GM21515 (cell line): ENCODE measurements around the gene SNED1.

Source experiments
- ATAC-seq: cut with Tn5 transposase; IDR thresholded peaks from one replicate; pipeline ENCODE4 v1.9.1; 2021; ENCODE audit not compliant: unreplicated experiment

The SNED1 gene

GRCh38 chr2:241123816-241124536 lies 125.6 kb downstream of the SNED1 start:
- ATAC-seq, result no peak

GRCh38 chr2:241125626-241126025 lies 127.2 kb downstream of the SNED1 start:
- no peak for ATAC-seq

DNA sequence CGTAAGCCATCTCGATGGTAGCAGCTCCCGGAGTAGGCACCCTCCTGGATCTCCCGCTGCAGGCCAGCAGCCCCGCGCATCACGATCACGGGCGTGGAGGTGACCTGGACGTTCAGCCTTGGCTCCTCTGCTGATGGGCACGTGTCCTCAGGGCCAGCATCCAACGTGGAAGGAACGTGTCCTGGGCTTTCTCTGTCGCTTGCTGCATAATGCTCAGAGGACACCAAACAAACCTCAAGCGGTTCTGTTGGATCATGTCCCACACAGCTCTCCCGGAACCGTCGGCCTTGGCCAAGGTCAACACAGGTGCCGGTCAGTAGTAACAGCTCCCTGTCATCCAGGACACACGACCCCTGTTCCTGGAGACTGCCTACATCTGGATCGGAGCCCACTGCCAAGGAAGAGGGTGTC lies 127.8 kb downstream of the SNED1 start:
- ATAC-seq, result no peak

DNA sequence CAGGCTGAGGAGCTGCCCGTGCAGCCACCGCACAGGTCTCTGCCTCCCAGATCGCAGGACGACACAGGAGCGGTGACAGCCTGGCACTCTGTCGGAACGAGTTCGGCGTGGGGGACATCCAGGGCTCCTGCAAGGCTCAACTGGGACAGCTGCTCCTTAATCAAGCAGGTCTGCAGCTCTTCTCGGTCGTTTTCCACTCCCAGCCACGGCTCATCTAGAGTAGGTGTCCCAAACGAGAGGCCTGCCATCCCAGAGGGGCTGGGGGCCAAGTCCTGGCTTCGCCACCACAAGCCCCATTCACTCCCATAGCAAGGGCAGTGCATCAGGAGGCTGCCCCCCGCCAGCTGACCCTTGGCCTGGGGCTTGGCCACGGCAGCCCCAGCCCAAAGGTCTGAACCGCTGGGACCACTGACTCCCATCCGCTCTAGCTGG lies 128.4 kb downstream of the SNED1 start:
- ATAC-seq, result no peak

- no peak for ATAC-seq
Measured at GRCh38 chr2:241128266-241128665, 129.8 kb downstream of the SNED1 start.

DNA sequence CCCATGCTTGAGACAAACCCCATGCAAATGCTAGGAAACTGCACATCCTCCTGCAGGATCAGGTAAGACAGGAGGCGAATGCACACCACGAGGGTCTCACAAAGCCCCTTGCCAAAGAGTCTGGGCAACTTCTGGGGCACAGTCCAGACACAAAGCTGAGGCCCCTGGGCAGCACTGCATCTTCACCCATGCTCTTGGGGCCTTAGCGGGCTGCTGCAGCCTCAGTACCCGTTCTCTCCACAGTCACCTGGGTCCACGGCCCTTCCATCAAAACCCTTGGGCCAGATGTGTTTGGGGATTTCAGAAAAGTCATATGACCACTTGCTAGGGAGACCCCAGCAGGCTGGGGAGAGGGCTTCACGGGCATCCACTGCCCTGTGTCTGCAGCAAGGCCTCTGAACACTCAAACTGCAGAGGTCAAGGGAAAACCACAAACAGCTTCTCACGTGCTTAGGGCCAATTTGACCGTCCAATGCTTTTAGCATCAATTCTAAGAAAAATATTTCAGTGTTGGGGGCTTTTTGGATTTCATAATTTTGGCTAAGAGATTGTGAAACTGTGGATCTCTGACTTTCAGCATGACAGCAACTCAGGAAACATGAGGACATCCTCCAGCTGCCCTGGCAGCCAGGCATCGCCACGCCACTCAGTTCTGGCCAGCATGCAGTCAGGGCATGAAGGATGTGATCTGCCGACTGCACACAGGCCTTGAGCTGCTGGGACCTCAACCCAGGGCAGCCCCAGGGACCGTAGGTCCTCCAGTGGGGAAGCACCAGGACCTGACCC lies 130.9 kb downstream of the SNED1 start:
- no peak for ATAC-seq

- ATAC-seq, result no peak
Measured at GRCh38 chr2:241130316-241130715, 131.9 kb downstream of the SNED1 start.

GRCh38 chr2:241131531-241131930 lies 133.1 kb downstream of the SNED1 start:
- ATAC-seq, result no peak

- no peak for ATAC-seq
Measured at GRCh38 chr2:241132538-241133435, 134.4 kb downstream of the SNED1 start.

DNA sequence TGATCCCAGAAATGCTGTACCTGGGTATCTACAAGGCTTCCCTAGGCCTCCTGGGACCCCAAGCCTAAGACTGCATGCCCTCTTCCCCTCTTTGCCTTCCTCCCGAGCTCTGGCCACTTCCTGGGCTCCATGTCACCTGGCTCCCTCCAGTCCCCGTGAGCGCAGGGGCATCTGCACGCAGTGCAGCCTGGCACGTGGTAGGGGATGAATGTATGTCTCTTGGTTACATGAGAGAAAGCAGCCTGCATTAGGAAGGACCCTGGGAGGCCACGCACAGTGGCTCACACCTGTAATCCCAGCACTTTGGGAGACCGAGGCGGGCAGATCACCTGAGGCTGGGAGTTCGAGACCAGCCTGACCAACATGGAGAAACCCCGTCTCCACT lies 135.0 kb downstream of the SNED1 start:
- no peak for ATAC-seq

- ATAC-seq, result no peak
Measured at GRCh38 chr2:241134711-241135110, 136.3 kb downstream of the SNED1 start.

GRCh38 chr2:241135737-241136136 lies 137.3 kb downstream of the SNED1 start:
- no peak for ATAC-seq

DNA sequence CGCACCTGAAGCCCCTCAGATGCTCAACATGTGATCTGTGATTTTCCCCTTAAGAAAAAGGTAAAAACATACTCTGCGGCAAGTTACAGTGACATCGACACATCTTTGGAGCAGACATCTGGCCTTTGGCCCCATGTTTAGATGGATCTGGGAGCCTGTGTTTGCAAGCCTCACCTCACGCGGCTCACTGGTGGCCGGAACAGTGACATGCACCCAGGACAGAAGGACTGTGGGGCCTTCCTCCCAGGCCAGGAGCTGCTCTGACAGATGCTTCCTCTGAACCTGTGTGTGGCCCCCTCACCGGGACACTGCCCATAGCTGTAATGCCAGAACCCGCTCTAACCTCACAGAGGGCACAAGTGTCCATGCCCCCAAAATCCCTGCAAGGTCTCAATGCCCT lies 137.8 kb downstream of the SNED1 start:
- no peak for ATAC-seq

DNA sequence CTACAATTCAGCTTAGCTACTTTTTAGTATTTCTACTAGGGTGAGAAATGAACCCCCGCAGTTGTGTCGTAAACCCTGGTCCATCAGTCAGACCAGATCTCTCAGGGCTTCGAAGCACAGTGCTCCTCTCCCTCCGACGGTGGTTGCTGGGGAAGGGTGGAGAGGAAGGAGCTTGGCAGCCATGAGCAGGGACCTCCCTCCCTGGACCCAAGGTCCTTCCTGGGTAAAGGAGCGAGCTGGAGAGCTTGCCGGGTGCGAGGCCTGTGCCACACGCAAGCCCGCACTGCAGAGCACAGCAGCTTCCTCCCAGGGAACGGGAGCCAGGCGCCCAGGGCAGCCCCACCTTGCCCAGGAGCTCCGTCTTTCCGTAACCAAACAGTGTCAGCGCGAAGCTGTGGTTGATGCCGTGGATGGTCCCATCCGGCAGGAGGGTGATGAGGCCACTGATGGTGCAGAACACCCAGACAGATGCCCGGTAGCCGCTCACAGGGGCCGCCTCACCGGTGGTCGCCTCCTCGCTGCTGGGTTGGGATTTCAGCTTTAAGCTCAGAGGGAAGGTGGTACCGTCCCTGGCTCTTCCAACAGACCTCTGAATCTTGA lies 138.3 kb downstream of the SNED1 start:
- no peak for ATAC-seq

DNA sequence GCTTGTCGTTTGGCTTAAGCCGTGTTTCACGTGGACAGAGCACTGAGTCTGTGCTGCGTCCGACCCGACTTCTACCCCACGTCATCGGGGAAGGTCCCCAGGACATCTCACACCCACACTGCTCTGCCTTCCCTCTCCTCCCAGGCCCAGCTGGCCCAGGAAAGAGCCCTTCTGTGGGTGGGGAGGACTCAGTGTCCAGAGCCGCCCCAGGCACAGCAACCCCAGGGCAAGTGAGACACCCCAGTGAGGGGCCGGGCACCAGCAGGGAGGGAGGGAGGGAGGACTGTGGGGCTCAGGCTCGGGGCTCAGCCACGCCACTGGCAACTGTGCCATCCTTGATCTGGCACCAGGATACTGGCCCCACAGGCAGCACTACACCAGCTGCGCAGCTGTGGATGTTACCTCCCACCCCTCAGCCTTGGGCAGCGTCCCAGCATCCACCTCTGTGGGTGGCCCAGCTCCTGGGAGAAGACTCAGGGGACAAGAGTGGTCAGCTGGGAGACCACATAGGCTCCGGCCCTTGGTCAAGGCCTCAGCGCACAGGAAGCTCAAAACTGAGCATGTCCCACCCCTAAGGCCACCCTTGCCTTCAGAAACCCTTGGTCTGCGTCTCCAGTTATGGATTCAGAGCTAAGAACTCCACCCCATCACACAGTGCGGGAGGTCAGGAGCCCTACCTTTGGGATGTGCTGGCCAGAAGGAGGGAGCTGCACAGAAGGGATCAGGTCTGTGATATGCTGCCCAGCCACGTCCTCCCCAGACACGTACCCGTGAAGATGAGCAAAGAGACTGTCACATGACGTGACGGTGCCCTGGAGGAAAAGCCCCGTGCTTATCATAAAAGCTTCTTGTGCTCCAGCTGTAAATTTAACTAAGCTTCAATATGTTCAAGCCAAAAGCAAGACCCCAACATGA lies 139.1 kb downstream of the SNED1 start:
- no peak for ATAC-seq

DNA sequence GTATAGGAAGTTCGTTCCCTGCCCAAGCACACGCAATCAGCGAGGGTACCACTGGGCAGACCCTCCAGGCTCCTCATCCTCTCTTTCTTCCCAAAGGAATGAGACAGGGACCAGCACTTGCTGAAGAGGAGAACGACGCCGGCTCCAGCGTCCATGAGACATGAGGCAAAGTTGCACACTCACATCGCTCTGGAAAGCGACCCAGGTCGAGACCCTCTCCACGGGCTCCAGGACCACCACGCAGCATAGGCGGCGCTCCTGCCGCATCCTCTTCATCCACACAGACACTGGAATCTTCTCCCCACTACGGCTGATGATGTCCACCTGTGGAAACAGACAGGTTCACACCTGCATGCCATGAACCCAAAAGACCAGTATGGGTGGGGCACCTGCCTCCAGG lies 140.1 kb downstream of the SNED1 start:
- ATAC-seq, result no peak

DNA sequence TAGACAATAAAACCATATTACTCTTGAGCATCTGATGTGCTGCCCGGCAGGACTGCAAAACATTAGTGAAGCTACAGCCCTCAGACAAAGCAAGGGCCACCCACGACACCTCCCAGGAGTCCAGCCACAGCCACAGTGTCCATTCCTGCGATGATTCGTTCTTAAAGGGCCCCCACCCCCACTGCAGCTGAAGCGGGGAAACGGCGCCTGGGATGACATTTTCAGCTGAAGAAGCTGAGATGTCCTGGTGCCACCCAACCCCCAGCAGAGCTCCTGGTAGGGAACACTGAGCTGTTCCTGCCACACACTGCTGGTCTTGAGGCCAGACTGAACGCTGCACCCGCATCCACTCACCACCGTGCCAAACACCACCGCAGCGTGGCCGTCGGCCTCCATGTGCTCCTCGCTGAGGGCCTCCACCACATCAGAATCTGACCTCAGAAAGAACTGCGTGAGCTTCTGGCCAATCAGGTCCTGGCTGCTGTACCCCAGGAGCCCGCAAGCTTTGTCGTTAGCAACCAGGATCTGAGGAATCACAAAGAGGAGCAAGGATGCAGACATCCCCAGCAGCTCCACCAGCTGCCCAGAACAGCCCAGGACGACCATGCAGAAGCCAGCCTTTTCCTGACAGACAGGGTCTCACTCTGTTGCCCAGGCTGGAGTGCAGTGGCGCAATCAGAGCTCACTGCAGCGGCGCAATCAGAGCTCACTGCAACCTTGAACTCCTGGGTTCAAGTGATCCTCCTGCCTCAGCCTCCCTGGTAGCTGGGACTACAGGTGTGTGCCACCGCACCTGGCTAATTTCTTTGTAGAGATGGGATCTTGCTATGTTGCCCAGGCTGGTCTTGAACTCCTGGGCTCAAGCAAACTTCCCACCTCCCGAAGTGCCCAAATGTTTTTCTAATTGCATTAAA lies 141.4 kb downstream of the SNED1 start:
- no peak for ATAC-seq

- ATAC-seq, result no peak
Measured at GRCh38 chr2:241140445-241140840, 142.0 kb downstream of the SNED1 start.

DNA sequence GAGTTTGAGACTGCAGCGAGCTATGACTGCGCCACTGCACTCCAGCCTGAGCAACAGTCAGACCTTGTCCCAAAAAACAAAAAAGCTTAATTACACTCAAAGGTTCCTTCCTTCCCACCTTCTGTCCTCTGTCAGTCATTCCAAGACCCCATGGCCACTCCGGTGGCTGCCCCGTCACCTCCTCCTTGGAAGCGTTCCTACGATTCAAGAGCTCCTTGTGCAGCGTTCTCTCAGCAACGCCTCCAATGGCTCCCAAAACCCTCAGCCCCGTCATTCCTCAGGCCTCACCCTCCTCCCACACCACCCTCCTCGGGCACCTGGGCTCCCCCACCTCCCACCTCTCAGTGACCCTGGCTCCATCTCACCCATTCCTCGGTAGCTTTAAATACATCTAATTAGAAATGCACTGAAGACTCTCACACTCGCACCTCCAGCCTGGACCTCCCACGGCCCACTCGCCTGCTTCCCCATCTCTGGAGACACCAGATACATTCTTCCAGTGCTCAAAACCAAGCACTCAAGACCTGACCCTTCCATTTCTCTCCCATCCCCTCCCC lies 142.9 kb downstream of the SNED1 start:
- no peak for ATAC-seq
